WTC11 (cell line): ENCODE data around the gene MAP4. TPM values are rescaled to one million over a fixed set of nuclear protein-coding genes. Genes with fewer than 3 reads are reported as not detected.

Experiments used
- ELF4 ChIP-seq: sonication (generic); formaldehyde crosslinking; IDR thresholded peaks from 2 replicates; pipeline ENCODE4 v1.8.1; 2022; ENCODE audit warnings: low read depth, mild to moderate bottlenecking, moderate library complexity, missing genetic modification reagents
- ETV6 ChIP-seq: sonication (generic); formaldehyde crosslinking; IDR thresholded peaks from 2 replicates; pipeline ENCODE4 v1.8.1; 2022; ENCODE audit warnings: mild to moderate bottlenecking, missing genetic modification reagents
- FOXK1 ChIP-seq: sonication (generic); formaldehyde crosslinking; IDR thresholded peaks from 2 replicates; pipeline ENCODE4 v1.8.0; 2022; ENCODE audit warnings: mild to moderate bottlenecking, moderate library complexity, missing genetic modification reagents
- GRHL2 ChIP-seq: fragments of 250-450 bp; sonication (Bioruptor Pico); IDR thresholded peaks from 2 replicates; pipeline ENCODE4 v1.8.0; 2022; ENCODE audit warnings: mild to moderate bottlenecking, moderate library complexity; ENCODE audit not compliant: insufficient replicate concordance, severe bottlenecking
- MLX ChIP-seq: sonication (generic); formaldehyde crosslinking; IDR thresholded peaks from 2 replicates; pipeline ENCODE4 v1.8.1; 2023; ENCODE audit warnings: mild to moderate bottlenecking, missing genetic modification reagents, moderate library complexity
- SMAD4 ChIP-seq: sonication (generic); formaldehyde crosslinking; IDR thresholded peaks from 2 replicates; pipeline ENCODE4 v1.8.0; 2022; ENCODE audit warnings: mild to moderate bottlenecking, missing genetic modification reagents
- TEAD1 ChIP-seq: sonication (generic); formaldehyde crosslinking; IDR thresholded peaks from 2 replicates; pipeline ENCODE4 v1.8.0; 2022; ENCODE audit warnings: mild to moderate bottlenecking, missing genetic modification reagents
- microRNA-seq: library from miRNA; unstranded; fragments of <30 nt; microRNA quantifications from one replicate; pipeline ENCODE4 v1.2.0, GENCODE V29; 2022; ENCODE audit warnings: borderline number of aligned reads
- total RNA-seq: library from RNA; stranded (reverse); gene quantifications from 3 replicates; pipeline ENCODE4 v1.2.3, GENCODE V29; 2021
- TF ChIP-seq, protein P1 (sequence below): sonication (generic); formaldehyde crosslinking; IDR thresholded peaks from 2 replicates; pipeline ENCODE4 v1.8.1; 2023; ENCODE audit warnings: mild to moderate bottlenecking, missing genetic modification reagents
- TF ChIP-seq, protein P2 (sequence below): sonication (generic); formaldehyde crosslinking; IDR thresholded peaks from 2 replicates; pipeline ENCODE4 v1.8.1; 2022; ENCODE audit warnings: mild to moderate bottlenecking, moderate library complexity, missing genetic modification reagents
- TF ChIP-seq, protein P3 (sequence below): sonication (generic); formaldehyde crosslinking; IDR thresholded peaks from 2 replicates; pipeline ENCODE4 v1.8.1; 2023; ENCODE audit warnings: mild to moderate bottlenecking, moderate library complexity, missing genetic modification reagents
- TF ChIP-seq, protein P4 (sequence below): sonication (generic); formaldehyde crosslinking; IDR thresholded peaks from 2 replicates; pipeline ENCODE4 v1.8.1; 2023; ENCODE audit warnings: mild to moderate bottlenecking, missing genetic modification reagents, moderate library complexity

The MAP4 gene
- total RNA-seq, 1 experiment from 2014 or later: 199 TPM

DNA sequence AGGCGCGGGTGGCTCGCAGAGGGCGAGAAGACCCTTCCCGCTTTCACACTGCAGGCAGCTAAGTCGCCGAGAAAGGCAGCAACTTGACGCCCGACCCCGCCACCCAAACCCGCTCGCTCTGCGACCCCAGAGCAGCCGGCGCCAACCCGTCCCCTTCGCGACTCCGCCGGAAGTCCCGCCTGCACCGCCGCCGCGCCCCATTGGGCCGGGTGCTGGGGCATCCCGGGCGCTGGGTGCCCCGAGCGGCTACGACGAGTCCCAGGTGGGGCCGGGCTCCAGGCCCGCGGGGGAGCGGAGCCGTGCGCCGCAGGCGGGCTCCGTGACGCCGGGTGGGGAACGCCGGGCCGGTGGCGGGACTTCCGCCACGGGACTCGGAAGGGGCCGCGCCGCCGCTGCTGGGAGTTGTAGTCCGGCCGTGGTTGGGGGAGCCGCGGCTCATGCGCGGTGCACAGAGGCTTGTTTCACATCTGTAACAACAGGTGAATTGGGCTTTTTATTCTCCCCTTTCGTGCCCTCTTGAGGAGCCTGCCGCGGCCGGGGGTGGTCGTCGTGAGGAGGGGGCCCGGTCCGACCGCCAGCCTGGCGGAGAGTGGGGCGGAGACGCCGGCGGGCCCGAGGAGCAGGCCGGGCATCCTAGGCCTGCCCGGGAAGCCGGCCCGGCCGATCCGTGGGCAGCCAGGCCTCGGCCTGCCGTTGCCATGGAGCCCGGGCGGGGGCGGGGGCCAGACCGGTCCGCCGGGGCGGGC, 213.3 kb downstream of the MAP4 start, which contains the start of gene DHX30 (continued):
- TF ChIP-seq, protein P1, sequence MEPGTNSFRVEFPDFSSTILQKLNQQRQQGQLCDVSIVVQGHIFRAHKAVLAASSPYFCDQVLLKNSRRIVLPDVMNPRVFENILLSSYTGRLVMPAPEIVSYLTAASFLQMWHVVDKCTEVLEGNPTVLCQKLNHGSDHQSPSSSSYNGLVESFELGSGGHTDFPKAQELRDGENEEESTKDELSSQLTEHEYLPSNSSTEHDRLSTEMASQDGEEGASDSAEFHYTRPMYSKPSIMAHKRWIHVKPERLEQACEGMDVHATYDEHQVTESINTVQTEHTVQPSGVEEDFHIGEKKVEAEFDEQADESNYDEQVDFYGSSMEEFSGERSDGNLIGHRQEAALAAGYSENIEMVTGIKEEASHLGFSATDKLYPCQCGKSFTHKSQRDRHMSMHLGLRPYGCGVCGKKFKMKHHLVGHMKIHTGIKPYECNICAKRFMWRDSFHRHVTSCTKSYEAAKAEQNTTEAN (CRISPR knock-in tag): peak; percentile 83; the same call in 1 of the 2 replicates
- TF ChIP-seq TEAD1 (0 out of 2 replicates have a peak, but pooled peaks have one; percentile 65), SMAD4 (CRISPR knock-in tag) (no peak), GRHL2 (CRISPR knock-in tag) (no peak), ELF4 (CRISPR knock-in tag) (peak; percentile 73; the same call in 1 of the 2 replicates), MLX (CRISPR knock-in tag) (peak; percentile 71; the same call in 1 of the 2 replicates), FOXK1 (CRISPR knock-in tag) (peak; percentile 63), ETV6 (peak; percentile 51; the same call in 1 of the 2 replicates)
- TF ChIP-seq, protein P2, sequence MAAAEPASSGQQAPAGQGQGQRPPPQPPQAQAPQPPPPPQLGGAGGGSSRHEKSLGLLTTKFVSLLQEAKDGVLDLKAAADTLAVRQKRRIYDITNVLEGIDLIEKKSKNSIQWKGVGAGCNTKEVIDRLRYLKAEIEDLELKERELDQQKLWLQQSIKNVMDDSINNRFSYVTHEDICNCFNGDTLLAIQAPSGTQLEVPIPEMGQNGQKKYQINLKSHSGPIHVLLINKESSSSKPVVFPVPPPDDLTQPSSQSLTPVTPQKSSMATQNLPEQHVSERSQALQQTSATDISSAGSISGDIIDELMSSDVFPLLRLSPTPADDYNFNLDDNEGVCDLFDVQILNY (CRISPR knock-in tag): peak; percentile 90
- TF ChIP-seq, protein P3, sequence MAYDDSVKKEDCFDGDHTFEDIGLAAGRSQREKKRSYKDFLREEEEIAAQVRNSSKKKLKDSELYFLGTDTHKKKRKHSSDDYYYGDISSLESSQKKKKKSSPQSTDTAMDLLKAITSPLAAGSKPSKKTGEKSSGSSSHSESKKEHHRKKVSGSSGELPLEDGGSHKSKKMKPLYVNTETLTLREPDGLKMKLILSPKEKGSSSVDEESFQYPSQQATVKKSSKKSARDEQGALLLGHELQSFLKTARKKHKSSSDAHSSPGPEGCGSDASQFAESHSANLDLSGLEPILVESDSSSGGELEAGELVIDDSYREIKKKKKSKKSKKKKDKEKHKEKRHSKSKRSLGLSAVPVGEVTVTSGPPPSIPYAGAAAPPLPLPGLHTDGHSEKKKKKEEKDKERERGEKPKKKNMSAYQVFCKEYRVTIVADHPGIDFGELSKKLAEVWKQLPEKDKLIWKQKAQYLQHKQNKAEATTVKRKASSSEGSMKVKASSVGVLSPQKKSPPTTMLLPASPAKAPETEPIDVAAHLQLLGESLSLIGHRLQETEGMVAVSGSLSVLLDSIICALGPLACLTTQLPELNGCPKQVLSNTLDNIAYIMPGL (CRISPR knock-in tag): peak; percentile 55; the same call in 1 of the 2 replicates
- TF ChIP-seq, protein P4, sequence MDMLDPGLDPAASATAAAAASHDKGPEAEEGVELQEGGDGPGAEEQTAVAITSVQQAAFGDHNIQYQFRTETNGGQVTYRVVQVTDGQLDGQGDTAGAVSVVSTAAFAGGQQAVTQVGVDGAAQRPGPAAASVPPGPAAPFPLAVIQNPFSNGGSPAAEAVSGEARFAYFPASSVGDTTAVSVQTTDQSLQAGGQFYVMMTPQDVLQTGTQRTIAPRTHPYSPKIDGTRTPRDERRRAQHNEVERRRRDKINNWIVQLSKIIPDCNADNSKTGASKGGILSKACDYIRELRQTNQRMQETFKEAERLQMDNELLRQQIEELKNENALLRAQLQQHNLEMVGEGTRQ (CRISPR knock-in tag): peak; percentile 89

Small RNA genes lying within 50 kb of the gene (microRNA-seq; reads per million reads assigned to microRNA genes)
- 80.0 reads per million, percentile 61 among the genes with 10 or more reads in this experiment for gene MIR1226

Other genes with a start within 250 kb of the MAP4 start
- 237 to 249 TPM (median 243 TPM) in 3 replicates for gene SMARCC1, start 234.5 kb downstream of the MAP4 start, total RNA-seq
- gene DHX30, start 213.3 kb downstream of the MAP4 start, total RNA-seq: 97.3 to 99.2 TPM (median 98.1 TPM) in 3 replicates
- 52.4 to 57.6 TPM (median 54.7 TPM) in 3 replicates for gene CDC25A, start 172.0 kb upstream of the MAP4 start, total RNA-seq
- gene CAMP, start 207.1 kb upstream of the MAP4 start, total RNA-seq: not detected in 3 replicates
- 96.1 to 104 TPM (median 102 TPM) in 3 replicates for gene ZNF589, start 224.7 kb upstream of the MAP4 start, total RNA-seq